ENCODE measurements around the gene PCIF1.
"Not testable (repeated sequence)": the region's sequence is repeated elsewhere in the genome, so short reads cannot be mapped to it uniquely, and the experiment has no call there.

PCIF1 gene

DNA sequence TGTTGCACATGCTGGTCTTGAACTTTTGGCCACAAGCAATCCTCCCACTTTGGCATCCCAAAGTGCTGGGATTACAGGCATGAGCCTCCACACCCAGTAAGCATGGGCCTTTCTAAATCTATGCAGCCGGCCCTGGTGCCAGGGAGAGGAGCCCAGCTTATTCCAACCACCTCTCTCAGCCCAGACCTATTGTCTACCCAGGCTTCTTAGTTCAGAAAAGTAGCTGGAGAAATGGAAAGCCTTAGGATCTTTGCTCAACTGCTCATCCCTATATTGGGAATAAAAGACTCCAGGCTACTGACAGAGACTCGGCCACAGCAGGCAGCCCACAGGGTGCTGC, 7.8 kb upstream of the PCIF1 start:
- TF ChIP-seq, protein P1, sequence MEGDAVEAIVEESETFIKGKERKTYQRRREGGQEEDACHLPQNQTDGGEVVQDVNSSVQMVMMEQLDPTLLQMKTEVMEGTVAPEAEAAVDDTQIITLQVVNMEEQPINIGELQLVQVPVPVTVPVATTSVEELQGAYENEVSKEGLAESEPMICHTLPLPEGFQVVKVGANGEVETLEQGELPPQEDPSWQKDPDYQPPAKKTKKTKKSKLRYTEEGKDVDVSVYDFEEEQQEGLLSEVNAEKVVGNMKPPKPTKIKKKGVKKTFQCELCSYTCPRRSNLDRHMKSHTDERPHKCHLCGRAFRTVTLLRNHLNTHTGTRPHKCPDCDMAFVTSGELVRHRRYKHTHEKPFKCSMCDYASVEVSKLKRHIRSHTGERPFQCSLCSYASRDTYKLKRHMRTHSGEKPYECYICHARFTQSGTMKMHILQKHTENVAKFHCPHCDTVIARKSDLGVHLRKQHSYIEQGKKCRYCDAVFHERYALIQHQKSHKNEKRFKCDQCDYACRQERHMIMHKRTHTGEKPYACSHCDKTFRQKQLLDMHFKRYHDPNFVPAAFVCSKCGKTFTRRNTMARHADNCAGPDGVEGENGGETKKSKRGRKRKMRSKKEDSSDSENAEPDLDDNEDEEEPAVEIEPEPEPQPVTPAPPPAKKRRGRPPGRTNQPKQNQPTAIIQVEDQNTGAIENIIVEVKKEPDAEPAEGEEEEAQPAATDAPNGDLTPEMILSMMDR (IDR thresholded peaks at IDR 0.05; ENCODE audit: low read depth, low read length, missing control alignments), result no peak
- H3K4me3 ChIP-seq (ENCODE audit: low read depth, low read length), result no peak overlapping the region
- DNase-seq (ENCODE audit: low read depth), result no peak

DNA sequence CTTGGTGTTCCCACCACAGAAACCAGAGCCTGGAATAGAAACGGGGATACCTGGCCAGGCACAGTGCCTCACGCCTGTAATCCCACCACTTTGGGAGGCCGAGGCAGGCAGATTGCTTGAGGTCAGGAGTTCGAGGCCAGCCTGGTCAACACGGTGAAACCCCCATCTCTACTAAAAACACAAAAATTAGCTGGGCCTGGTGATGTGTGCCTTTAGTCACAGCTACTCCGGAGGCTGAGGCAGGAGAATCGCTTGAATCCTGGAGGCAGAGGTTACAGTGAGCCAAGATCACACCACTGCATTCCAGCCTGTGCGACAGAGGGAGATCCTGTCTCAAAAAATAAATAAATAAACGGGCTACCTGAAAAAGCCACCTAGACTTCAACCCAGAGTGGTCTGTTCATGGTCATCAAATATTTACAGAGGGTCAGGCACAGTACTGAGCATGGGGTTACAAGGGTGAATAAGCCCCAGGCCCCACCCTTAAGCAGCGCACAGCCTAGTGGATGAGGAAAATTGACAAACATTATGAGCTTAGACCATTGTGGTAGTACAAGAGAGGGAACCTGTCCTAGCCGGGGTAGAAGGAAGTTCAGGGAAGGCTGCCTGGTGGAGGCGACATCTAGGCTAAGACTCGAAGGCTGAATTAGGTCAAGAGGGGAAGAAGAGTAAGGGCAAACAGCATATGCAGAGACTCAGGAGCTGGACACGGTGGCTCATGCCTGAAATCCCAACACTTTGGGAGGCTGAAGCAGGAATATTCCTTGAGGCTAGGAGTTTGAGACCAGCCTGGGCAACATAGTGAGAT, 7.2 kb upstream of the PCIF1 start:
- DNase-seq (ENCODE audit: low read depth), result no peak
- no peak overlapping the region for H3K4me3 ChIP-seq (ENCODE audit: low read depth, low read length)
- TF ChIP-seq, protein P1 (IDR thresholded peaks at IDR 0.05; ENCODE audit: low read depth, low read length, missing control alignments), result no peak

DNA sequence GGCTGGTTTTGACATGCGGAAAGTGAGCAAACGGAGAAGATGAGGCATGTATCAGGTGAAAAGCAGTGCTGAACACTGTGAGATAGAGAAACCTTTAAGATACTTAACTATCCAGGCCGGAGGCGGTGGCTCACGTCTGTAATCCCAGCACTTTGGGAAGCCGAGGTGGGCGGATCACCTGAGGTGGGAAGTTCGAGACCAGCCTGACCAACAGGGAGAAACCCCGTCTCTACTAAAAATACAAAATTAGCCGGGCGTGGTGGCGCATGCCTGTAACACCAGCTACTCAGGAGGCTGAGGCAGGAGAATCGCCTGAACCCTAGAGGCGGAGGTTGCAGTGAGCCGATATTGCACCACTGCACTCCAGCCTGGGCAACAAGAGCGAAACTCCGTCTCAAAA, 2.8 kb upstream of the PCIF1 start:
- not testable (repeated sequence) for H3K4me3 ChIP-seq (ENCODE audit: low read depth, low read length); DNase-seq (ENCODE audit: low read depth)

DNA sequence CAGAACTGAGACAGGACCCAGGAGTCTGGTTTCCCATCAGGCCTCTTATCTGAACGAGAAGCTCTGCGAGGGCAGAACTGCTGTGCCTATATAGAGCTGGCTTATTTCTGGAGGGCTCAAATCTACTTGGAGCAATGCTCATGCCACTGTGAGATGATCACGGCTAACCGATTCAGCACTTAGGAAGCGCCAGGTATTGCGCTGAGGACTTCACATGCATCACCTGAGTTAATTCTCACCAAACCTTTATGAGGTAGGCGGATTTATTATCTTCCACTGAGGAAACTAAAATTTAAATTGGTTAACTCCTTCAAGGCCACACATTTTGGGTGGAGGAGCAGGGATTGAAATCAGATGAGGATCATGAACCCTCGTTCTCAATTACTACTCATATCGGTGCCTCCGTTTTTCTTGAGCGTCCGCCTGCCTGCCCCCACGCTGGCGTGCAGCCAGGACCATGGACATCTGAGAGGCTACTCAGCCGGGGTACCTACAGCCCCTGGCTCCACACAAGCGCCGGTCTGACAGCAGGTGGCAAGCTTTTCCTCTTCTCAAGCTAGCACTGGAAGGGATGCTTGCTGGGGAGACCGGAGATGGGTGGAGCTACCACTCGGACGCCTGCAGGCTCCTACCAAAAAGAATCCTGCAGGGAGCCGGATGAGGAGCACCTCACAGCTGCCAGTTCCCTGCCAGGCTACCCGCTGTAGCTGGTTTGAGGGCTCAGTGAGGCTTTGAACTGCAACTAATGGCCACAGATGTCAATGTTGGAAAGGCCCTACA, 1.0 kb upstream of the PCIF1 start:
- TF ChIP-seq, protein P1 (IDR thresholded peaks at IDR 0.05; ENCODE audit: low read depth, low read length, missing control alignments), result peak; percentile 28
- H3K4me3 ChIP-seq (ENCODE audit: low read depth, low read length), result peak overlapping the region; percentile 79
- peak; percentile 45 for DNase-seq (ENCODE audit: low read depth)

DNA sequence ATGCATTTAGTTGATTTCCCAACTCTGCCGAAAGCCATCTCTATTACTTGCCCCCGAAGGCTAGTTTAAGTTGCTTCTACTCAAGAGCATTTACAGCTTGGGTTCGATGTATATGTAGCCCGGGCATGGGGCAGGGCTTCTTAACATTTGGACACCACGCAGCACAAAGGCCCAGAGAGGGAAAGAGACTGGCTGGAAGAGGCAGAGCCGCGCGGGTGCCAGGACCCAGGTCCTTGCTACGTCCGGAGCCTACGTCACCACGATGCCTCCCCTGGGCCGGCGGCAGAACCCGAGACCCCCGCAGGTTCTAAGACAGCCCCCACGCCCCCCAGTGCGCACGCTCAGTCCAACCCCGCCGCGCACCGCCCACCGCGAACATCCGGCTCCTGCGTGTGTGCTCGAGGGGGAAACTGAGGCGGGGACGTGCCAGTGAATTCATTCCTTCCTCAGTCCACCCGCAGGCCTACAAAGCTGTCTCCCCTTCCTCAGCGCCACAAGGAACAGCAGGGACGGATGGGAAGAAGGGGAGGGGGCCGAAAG, 367 bp upstream of the PCIF1 start:
- DNase-seq (ENCODE audit: low read depth), result no peak
- TF ChIP-seq, protein P1 (IDR thresholded peaks at IDR 0.05; ENCODE audit: low read depth, low read length, missing control alignments), result no peak
- H3K4me3 ChIP-seq (ENCODE audit: low read depth, low read length), result peak overlapping the region; percentile 79

DNA sequence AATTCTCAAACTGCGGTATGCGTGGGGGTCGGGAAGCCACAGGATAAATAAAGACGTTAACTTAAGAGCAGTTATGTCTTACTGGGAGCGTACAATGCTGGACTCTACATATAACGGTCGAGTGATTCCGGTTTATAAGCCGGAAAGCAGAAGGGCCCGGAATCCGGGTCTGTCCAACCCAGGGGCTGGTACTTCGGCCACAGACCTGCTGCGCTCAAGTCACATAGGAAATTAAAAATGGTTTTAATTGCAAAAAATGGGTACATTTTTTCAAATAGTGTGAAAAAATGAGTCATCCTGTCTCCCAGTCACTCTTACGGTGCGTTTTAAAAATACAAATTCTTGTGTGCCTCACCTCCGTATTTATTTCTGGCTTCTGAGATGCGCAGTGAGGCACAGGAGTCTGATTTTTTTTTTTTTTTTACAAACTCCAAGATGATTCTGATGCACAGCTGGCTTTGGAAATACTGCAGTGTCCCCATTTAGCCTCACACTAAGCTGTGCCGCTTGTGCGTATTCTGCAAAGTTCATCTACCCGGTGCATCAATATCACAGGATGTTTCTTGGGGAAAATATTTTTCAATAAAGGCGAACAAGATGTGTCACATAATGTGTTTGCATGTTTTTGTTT, 1.0 kb downstream of the PCIF1 start:
- no peak for DNase-seq (ENCODE audit: low read depth)
- H3K4me3 ChIP-seq (ENCODE audit: low read depth, low read length), result peak overlapping the region; percentile 78

More for the DNA sequence above, 1.0 kb downstream of the PCIF1 start:
- TF ChIP-seq, protein P1 (IDR thresholded peaks at IDR 0.05; ENCODE audit: low read depth, low read length, missing control alignments), result no peak
